SU-DHL-6 (cell line): ENCODE results near the gene GJB4.

Experiments used
- CTCF ChIP-seq: fragments of 200-600 bp; sonication (generic); IDR thresholded peaks from one replicate; pipeline ENCODE4 v1.5.1; 2017; ENCODE audit warnings: antibody characterized with exemption, mild to moderate bottlenecking, low read length, moderate library complexity; ENCODE audit not compliant: insufficient read depth, poor library complexity, severe bottlenecking
- EZH2phosphoT487 ChIP-seq: fragments of 200-600 bp; sonication (generic), shearing (Covaris generic); conservative IDR thresholded peaks from 2 replicates; pipeline ENCODE4 v1.6.1; 2018; ENCODE audit warnings: mild to moderate bottlenecking, antibody characterized with exemption, low read length, moderate library complexity, mixed read lengths

DNA sequence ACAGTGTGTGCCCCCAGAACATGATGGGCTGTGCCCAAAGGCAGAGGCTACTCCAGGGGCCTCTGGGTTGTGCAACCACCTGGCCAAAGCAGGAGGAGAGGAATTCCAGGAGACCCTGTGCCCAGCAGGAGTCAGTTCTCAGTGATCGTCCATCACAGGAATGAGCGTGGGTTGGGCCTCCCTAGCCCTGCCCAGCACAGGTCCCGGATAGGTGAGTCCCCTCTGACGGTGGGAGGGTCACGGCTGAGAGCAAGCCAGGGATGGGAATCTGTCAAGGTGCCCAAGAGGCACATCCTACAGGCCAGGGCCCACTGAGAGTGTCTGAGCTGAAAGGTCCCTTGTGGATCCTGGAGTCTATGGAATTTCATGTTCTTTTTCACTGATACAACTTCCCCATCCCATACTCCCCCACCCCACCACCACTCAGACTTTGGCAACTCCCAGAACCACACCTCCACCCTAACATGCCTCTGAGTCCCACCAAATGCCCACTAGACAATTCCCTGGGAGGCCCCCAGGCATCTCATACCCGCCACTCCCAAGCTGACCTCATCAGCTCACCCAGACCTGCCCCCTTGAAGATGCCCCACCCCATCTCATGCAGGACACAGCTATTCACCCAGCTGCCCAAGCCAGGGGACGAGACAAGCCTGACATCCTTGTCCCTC lies 3.1 kb downstream of the GJB4 start:
- TF ChIP-seq CTCF (no peak), EZH2phosphoT487 (no peak)
